HG03342 (cell line): Measurements from ENCODE around the gene FBLN2.
"Not testable (repeated sequence)": the region's sequence is repeated elsewhere in the genome, so short reads cannot be mapped to it uniquely, and the experiment has no call there.

Experiments used
- ATAC-seq: cut with Tn5 transposase; IDR thresholded peaks from one replicate; pipeline ENCODE4 v1.9.1; 2021; ENCODE audit warnings: mild to moderate bottlenecking, moderate library complexity; ENCODE audit not compliant: unreplicated experiment

Gene FBLN2

DNA sequence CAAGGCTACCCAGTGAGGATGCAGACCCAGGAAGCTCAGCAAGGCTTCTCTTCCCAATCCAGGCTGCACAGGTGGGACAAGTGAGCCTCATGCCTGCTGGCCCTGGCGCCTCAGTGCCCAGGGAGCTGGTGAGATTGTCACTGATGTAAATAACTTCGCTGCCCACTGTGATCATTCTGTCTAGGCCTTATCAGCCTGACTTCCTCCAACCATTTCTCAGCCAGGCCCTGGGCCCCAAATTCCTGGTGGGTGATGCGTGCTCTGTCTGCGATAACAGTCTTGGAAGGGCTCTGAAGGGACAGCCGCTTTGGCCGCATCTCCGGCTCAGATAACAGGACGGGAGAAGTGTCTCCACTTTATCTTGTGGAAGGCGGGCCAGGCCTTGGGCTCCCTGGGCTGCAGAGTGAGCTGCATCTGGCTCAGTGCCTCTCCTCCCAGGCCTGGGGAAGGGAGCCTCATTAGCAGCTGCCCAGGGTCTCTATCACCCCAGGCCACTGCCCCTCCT lies 2.2 kb upstream of the FBLN2 start:
- no peak for ATAC-seq

- no peak for ATAC-seq
Observed at GRCh38 chr3:13547591-13548371, 1.1 kb upstream of the FBLN2 start.

GRCh38 chr3:13549623-13550422 lies 898 bp downstream of the FBLN2 start:
- no peak for ATAC-seq

DNA sequence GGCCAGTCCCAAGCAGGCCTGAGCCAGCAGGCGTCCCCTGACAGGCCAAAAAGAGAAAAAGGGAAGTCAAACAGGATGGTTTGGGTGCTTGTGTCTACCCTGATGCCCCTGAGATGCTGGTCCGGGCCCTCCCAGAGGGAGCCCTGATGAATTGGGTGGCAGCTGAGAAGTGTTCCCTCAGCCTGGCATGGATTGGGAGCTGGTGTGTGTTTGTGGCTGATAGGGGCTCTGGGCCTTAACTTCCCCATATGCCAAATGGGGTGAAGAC lies 1.4 kb downstream of the FBLN2 start:
- no peak for ATAC-seq

GRCh38 chr3:13550791-13551360 lies 2.0 kb downstream of the FBLN2 start:
- no peak for ATAC-seq

DNA sequence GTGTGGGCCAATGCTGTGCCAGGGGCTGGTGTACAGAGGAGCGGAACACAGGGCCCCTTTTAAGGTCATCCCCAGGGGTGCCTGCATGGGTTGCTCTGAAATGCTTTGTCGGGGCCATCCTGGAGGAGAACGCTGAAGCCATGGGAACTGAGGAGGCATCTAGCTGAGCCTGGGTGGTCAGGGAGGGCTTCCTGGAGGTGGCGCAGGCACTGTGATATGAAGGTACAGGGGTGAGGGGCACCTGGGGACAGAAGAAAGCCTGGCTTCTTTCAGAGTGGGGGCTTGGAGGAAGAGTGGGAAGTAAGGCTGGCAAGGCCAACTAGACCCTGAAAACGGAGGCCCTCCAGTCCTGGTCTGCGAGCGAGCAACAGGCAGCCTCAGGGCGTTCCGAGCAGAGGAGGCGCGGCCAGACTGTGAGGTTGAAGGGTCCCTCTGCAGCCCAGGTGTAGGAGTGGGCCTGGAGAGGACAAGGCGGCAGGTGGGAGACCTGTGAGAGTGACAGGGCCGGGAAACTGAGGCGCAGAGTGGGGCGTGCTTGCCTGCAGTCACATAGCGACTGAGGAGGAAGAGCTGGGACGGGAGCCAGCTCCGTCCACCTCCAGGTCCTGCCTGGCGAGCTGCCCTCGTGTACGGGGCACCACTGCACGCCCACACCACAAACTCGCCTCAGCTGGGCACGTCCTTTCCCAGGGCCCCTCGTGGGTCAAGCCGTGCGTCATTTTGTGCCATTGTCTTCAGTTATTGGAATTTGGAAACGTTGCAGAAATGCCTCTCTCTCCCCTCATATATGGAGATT lies 4.1 kb downstream of the FBLN2 start:
- no peak for ATAC-seq

DNA sequence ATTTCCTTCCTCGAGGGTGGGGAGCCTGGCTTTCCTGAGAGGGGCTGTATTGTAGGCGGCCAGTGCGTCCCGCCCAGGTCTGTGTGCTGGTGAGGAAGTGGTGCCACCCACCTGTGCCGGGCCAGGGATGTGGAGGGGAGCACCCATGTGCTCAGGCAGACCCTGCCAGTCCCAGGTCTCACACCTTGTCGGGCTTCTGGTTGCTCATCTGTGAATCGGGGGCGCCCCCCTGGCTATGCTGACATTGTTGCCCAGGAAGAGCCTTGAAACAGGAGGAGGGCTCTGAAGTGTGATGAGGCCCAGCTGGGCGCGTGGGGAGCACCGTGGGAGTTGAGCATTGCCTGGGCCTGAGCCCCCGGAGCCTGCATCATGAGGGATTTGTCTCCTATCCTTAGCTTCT lies 4.8 kb downstream of the FBLN2 start:
- ATAC-seq = no peak

DNA sequence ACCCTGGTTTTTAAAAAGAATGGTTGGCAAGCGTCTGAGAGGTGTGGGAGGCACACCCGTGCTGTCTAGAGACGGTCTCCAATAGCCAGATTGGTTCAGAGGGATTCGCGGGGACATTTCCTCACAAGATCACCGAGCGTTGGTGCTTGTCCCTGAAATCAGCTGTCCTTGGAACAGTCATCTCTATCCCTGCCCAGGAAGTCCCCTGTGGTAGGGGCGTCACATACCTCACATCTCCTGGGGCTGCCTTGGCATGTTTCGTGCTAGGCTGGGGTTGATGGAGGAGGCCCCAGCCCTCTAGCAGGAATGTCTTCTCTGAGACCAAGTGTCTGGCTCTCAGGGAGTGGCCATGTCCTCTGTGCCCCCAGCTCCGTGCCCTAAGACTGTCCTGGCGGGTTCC lies 6.8 kb downstream of the FBLN2 start:
- no peak for ATAC-seq

GRCh38 chr3:13556207-13556606 lies 7.3 kb downstream of the FBLN2 start:
- no peak for ATAC-seq

- no peak for ATAC-seq
Observed at GRCh38 chr3:13556917-13557316, 8.0 kb downstream of the FBLN2 start.

GRCh38 chr3:13557417-13557816 lies 8.5 kb downstream of the FBLN2 start:
- ATAC-seq = no peak

DNA sequence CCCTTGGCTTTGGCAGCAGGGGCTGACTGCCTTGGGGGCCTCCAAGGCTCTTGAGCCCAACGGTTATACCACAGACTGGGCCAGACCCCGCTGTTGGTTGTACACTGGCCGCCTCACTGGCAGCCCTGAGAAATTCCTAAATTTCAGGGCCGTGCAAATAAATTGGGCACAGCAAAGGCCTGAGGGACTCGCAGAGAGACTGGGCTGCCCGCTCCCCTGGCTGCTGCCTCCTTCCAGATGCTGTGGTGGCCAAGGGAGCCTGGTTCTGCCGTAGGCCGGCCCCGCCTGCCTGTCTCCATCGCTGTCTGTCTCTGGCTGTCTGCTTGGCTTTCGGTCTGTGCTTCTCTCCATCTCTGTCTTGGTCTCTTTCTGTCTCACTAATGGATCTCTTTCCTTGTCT lies 9.0 kb downstream of the FBLN2 start:
- ATAC-seq = no peak

DNA sequence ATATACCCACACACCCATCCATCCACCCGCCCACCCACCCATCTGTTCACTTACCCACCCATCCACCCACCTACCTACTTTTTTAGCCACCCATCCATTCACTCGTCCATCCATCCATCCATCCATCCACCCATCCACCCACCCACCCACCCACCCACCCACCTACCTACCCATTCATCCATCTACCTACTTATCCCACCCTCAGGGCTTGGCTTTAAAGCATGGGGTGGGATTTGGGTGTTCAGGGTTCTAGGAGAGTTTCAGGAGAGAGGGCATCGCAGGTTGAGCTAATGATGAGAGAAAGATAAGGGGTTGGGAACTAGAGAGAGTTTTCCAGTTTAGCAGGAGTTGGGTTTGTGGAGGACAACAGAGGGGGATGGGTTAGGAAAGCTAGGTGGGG lies 9.7 kb downstream of the FBLN2 start:
- ATAC-seq = no peak

DNA sequence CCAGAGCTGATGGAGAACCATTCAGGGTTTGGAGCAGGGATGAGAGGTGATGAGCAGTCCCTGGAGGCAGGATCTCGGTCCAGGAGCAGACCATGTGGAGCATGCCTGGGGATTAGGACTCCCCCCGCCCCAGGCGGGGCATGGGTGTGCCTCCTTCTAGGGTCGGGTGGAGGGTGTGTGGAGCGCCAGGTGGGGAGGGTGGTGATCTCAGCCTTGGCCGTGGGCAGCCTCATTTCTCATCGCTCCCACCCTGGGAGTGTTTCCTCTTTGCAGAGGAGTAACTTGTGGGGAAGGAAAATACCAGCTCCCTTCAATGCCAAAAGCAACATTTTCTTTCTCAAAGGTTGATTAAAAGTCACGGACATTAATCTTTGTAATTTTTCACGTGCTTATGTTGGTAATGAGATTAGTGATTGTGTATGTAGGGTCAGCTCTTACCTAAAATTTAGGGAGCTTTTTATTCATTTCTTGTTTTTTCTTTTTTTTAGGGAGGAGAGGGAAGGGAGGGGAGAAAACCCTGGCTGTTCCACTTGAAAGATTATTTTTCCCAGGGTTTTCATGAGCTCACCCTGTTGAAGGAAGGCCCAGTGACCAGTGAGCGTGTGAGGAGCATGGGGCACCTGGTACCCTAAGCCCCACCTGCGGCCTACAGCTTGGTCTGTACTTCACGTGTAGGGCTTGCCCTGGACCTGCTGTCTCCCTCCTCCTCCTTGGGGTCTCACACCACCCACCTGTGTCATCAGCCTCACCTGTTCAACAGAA lies 11.0 kb downstream of the FBLN2 start:
- ATAC-seq = no peak

DNA sequence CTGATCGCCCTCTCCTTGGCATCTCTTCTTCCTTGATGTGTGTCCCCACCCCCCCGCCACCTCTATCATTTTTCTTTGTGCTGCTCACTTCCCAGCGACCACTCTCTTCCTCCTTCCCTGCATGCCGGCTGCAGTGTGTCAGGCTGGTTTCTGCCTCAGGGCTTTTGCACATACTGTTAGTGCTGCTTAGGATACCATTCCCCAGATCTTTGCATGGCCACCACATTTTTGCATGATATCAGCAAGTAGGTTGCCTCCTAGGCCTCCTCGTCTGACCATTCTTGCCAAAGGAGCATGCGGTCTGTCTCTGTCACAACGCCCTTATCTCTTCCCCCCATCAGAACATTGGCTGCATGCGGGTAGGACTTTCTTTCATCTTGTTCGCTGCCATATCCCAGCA lies 12.5 kb downstream of the FBLN2 start:
- no peak for ATAC-seq

DNA sequence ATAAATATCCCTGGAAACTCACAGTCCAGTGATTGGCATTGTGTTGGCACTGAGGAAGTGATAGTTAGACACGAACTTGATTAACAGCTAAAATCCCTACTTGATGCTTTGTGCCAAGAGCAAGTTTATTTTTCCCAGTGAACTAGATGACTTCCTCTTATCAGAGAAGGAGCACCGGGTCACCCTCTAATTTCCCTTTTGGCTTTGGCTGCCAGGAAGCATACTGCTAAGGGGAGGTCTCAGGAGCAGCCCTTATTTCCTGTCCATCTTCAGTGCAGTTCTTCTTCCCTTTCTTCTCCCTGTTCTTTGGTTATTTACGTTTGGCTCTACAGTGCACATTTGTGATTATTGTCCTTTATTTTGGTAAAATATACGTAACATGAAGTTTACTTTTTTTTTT lies 13.0 kb downstream of the FBLN2 start:
- ATAC-seq = no peak

GRCh38 chr3:13562421-13562820 lies 13.5 kb downstream of the FBLN2 start:
- not testable (repeated sequence) for ATAC-seq

GRCh38 chr3:13563321-13563720 lies 14.4 kb downstream of the FBLN2 start:
- no peak for ATAC-seq

DNA sequence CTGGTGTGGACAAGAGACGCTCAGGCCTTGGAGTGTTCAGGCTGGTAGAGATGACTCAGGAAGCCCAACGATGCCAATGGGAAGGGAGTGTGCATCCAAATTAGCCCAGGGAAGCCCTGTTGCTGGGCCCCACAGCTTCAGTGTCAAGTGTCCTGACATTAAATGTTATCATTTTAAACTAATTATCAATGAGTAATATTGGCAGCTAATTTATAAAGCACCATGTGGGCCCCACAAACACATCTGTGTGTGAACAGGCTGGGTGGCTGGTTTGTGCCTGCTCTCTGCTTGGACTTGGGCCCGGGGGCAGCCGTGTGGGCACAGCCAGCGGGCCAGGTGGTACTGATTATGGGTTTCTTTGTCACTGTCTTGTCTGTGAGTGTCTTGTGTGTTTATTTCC lies 15.0 kb downstream of the FBLN2 start:
- no peak for ATAC-seq

GRCh38 chr3:13564751-13565560 lies 16.0 kb downstream of the FBLN2 start:
- no peak for ATAC-seq
